D721Med (cell line): ENCODE results near the gene LRRC27.

Source experiments
- DNase-seq: peaks from one replicate; pipeline ENCODE4 v3.0.0; 2011; ENCODE audit warnings: low spot score; ENCODE audit not compliant: insufficient read length
- FAIRE-seq: peaks from 2 replicates; lab custom pipeline; 2011; peaks lifted over from hg19 to GRCh38; lab: Jason Lieb, UNC
- TF ChIP-seq, protein P1 (sequence below): IDR thresholded peaks from 2 replicates; pipeline ENCODE4 v1.5.1; 2012; ENCODE audit warnings: mild to moderate bottlenecking, control low read depth; ENCODE audit not compliant: insufficient read depth; ENCODE audit errors: missing control alignments

Gene LRRC27

DNA sequence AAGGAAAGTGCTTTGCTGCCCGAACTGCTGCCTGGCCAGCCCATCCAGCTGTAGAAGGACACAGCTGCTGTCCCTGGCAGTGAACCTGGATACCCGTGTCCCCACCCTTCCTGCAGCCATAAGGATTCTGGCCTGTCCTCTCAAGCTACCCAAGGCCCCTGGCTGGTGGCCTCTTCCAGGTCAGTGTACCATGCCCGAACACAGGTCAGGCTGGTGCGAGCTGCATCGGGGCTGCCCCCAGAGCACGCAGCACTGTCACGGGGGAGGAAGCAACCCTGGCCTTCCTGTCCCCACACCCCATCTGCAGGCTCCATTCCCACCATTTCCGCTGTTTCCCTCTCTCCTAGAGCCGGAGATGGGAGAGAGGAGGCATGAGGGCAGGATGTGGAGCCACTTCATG lies 34.5 kb downstream of the LRRC27 start:
- FAIRE-seq, result no peak
- TF ChIP-seq, protein P1, sequence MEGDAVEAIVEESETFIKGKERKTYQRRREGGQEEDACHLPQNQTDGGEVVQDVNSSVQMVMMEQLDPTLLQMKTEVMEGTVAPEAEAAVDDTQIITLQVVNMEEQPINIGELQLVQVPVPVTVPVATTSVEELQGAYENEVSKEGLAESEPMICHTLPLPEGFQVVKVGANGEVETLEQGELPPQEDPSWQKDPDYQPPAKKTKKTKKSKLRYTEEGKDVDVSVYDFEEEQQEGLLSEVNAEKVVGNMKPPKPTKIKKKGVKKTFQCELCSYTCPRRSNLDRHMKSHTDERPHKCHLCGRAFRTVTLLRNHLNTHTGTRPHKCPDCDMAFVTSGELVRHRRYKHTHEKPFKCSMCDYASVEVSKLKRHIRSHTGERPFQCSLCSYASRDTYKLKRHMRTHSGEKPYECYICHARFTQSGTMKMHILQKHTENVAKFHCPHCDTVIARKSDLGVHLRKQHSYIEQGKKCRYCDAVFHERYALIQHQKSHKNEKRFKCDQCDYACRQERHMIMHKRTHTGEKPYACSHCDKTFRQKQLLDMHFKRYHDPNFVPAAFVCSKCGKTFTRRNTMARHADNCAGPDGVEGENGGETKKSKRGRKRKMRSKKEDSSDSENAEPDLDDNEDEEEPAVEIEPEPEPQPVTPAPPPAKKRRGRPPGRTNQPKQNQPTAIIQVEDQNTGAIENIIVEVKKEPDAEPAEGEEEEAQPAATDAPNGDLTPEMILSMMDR, result no peak
- no peak for DNase-seq

DNA sequence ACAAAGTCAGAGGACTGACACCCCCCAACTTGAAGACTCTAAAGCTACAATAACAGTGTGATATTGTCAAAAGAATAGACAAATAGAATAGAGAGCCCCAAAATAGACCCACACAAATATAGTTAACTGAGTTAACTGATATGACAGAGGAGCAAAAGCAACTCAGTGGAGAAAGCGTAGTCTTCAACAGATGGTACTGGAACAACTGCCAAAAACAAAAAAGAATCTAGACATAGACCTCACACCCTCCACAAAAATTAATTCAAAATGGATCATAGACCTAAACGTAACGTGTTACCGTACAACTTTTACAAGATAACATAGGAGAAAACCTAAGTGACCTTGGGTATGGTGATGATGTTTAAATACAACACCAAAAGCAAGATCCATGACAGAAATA lies 36.4 kb downstream of the LRRC27 start:
- TF ChIP-seq, protein P1, result no peak
- DNase-seq (no peak), FAIRE-seq (no peak)

DNA sequence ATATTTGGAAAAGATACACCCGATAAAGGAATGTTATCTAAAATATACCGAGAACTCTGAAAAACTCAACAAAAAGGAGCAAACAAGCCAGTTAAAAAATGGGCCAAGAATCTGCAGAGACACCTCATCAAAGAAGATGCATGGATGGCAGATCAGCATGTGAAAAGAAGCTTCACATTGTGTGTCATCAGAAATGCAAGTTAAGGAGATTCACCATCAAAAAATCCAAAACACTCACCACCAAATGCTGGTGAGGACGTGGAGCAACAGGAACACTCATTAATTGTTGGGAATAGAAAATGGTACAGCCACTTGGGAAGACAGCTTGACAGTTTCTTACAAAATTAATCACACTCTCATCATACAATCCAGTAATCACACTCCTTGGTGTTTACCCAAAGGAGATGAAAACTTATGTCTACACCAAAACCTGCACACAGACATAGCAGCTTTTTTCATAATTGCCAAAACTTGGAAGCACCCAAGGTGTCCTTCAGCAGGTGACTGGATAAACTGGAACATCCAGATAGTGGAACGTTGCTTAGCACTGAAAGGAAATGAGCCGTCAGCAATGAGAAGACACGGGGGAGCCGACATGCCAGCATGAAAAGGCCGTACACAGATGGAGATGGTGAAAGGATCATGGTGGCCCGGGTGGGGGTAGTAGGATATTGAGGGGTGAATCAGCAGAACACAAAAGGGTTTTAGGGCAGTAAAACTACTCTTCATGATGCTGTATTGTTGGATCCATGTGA lies 37.1 kb downstream of the LRRC27 start:
- DNase-seq (no peak), FAIRE-seq (no peak)
- TF ChIP-seq, protein P1, result no peak

DNA sequence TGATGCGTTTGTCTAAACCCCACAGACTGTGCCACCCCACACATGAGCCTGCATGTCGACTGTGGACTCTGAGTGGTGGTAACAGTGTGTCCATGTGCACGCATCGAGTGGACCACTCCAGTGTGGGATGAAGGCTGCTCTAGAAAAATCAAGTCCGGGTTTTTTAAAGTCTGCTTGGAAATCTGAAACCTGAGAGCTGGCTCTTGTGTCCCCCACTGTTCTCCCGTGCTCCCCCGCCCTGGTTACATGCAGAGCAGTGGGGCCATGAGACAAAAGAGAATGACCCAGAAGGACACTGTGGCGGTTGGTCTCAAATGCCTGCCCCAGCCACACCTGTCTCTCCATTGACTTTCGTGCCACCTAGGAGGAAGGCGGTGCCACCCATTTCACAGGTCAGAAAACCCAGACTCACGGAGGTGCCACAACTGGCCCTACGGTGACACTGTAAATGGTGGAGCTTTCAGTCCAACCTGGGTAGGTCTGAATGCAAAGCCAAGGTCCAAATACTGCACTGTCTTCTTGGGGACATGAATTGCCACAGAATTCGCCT lies 37.7 kb downstream of the LRRC27 start:
- TF ChIP-seq, protein P1, result no peak
- FAIRE-seq (no peak), DNase-seq (no peak)

DNA sequence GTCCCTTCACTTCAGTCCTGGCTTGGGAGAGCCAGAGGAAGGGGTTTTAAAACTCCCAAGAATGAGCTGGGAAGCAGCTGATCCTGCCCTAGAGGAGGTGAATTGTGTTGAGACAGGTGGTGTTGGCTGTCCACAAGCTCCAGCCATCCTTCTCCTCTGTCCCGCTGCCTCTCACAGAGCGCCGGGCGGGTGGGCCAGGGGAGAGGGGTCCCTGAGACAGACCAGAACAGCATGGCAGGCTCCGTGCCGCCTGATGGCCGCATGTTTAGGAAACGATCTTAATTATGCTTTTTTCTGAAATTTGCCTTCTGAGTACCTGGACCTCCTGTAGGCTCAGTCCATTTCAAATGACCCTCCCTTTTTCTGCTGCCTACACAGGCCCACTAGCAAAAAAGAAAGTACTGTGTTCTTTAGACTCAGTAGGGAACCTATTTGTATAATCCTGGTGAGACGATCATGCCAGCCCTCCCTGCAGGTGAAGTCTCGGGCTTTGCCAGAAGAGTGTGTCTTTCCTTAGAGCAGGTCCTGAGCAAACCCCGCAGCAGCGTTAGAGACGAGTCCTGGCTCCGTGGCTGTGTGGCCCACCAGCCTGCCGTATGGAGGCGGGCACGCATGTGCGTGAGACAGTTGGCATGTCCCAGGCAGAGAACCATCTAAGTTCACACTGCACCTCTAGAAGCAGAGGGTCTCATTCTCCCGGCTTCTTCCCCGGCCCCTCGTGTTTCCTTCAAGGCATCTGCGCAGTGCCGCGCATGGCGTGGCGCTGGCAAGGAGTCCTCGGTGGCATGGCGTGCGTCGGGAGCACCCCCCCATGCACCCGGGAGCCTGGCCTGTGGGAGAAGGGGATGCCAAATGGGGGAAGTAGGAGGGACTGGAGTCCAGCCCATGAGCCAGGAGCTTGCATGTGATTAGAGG lies 38.7 kb downstream of the LRRC27 start:
- TF ChIP-seq, protein P1, result no peak
- DNase-seq (no peak), FAIRE-seq (no peak)

DNA sequence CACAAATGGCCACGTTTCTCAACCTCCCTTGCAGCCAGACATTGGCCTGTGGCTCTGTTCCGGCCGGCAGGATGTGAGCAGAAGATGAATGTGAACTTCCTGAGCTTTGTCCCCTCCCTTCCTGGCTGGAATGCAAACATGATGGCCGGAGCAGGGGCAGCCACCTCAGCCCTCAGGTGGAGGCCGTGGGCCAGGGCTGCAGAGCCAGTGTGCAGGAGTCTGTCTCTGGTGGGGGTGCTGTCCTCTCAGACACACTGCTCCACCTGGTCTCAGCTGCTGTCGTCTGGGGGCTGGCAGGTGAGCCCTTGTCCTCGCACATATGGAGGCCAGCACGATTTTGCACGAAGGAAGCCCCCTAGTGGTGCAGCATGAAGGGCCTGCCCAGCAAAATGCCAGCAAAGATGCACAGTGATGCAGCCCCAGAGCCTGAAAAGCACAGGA lies 39.7 kb downstream of the LRRC27 start:
- DNase-seq (no peak), FAIRE-seq (no peak)
- TF ChIP-seq, protein P1, result peak; percentile 9
